Liver (tissue), 9 donors: ENCODE data around the gene RPP40. TPM values are rescaled to one million over a fixed set of nuclear protein-coding genes. Genes with fewer than 3 reads are reported as not detected.

Experiments
- DNase-seq: peaks from one replicate; pipeline ENCODE4 v3.0.0-alpha.2; 2017; ENCODE audit warnings: low spot score
- H3K27ac ChIP-seq, 2 donors: one replicate each; pipeline ENCODE4 v1.7.0; 2013; ENCODE audit warnings: inconsistent platforms in 2 of 2, low read length in 2 of 2, control low read depth in 1 of 2, low read depth in 1 of 2, mild to moderate bottlenecking in 1 of 2
- H3K27me3 ChIP-seq, 4 donors: one replicate each; pipeline versions ENCODE4 v1.6.1 to v1.7.0; 2013; ENCODE audit warnings: low read length in 3 of 4, inconsistent platforms in 1 of 4, mild to moderate bottlenecking in 1 of 4, moderate library complexity in 1 of 4; ENCODE audit not compliant: control insufficient read depth in 4 of 4, insufficient read depth in 4 of 4
- H3K36me3 ChIP-seq, 4 donors: one replicate each; pipeline versions ENCODE4 v1.6.1 to v1.7.0; 2013; ENCODE audit warnings: low read length in 3 of 4, mild to moderate bottlenecking in 3 of 4, low read depth in 1 of 4, moderate library complexity in 1 of 4; ENCODE audit not compliant: control insufficient read depth in 4 of 4, insufficient read depth in 3 of 4
- H3K4me1 ChIP-seq, 4 donors: one replicate each; pipeline versions ENCODE4 v1.6.1 to v1.7.0; 2013; ENCODE audit warnings: low read length in 3 of 4, mild to moderate bottlenecking in 3 of 4, moderate library complexity in 1 of 4; ENCODE audit not compliant: control insufficient read depth in 4 of 4, insufficient read depth in 4 of 4
- H3K4me3 ChIP-seq, 3 donors: one replicate each; pipeline versions ENCODE4 v1.6.1 to v1.7.0; 2013; ENCODE audit warnings: low read length in 3 of 3, control low read depth in 1 of 3, low read depth in 1 of 3, mild to moderate bottlenecking in 1 of 3
- H3K9ac ChIP-seq, 2 donors: one replicate each; pipeline ENCODE4 v1.7.0; 2013; ENCODE audit warnings: low read length in 2 of 2, mild to moderate bottlenecking in 2 of 2, moderate library complexity in 2 of 2, control low read depth in 1 of 2, low read depth in 1 of 2
- H3K9me3 ChIP-seq, 4 donors: one replicate each; pipeline versions ENCODE4 v1.6.1 to v1.7.0; 2013; ENCODE audit warnings: low read length in 3 of 4; ENCODE audit not compliant: control insufficient read depth in 4 of 4
- ATF3 ChIP-seq: IDR thresholded peaks from 2 replicates; pipeline ENCODE4 v1.6.1; 2016; ENCODE audit warnings: antibody characterized with exemption
- CTCF ChIP-seq: fragments of 150-350 bp; IDR thresholded peaks from 2 replicates; pipeline ENCODE4 v1.5.1; 2017; ENCODE audit warnings: improper control_type of control experiment, low read depth, low read length; ENCODE audit not compliant: missing input control
- EGR1 ChIP-seq, 2 donors: IDR thresholded peaks; 2 replicates each; pipeline ENCODE4 v1.6.1; 2016 to 2018; ENCODE audit warnings: antibody characterized with exemption in 2 of 2, low read depth in 2 of 2
- FOXA2 ChIP-seq: IDR thresholded peaks from 2 replicates; pipeline ENCODE4 v1.6.1; 2016; ENCODE audit warnings: antibody characterized with exemption
- GABPA ChIP-seq, 2 donors: IDR thresholded peaks in 1 of 2; conservative IDR thresholded peaks in 1 of 2; 2 replicates each; pipeline ENCODE4 v1.6.1; 2016; ENCODE audit warnings: antibody characterized with exemption in 2 of 2, mild to moderate bottlenecking in 1 of 2, moderate library complexity in 1 of 2
- HNF4A ChIP-seq, 2 donors: conservative IDR thresholded peaks; 2 replicates each; pipeline ENCODE4 v1.6.1; 2016; ENCODE audit warnings: antibody characterized with exemption in 2 of 2, mild to moderate bottlenecking in 2 of 2
- NR2F2 ChIP-seq: IDR thresholded peaks from 2 replicates; pipeline ENCODE4 v1.6.1; 2016; ENCODE audit warnings: antibody characterized with exemption
- RAD21 ChIP-seq, 2 donors: IDR thresholded peaks; 2 replicates each; pipeline ENCODE4 v1.6.1; 2016; ENCODE audit warnings: antibody characterized with exemption in 2 of 2, mild to moderate bottlenecking in 2 of 2
- REST ChIP-seq: IDR thresholded peaks from 2 replicates; pipeline ENCODE4 v1.6.1; 2016; ENCODE audit warnings: antibody characterized with exemption, mild to moderate bottlenecking
- SP1 ChIP-seq: IDR thresholded peaks from 2 replicates; pipeline ENCODE4 v1.6.1; 2018; ENCODE audit warnings: antibody characterized with exemption, mild to moderate bottlenecking
- TAF1 ChIP-seq: conservative IDR thresholded peaks from 2 replicates; pipeline ENCODE4 v1.6.1; 2016; ENCODE audit warnings: antibody characterized with exemption, mild to moderate bottlenecking
- YY1 ChIP-seq: IDR thresholded peaks from 2 replicates; pipeline ENCODE4 v1.6.1; 2016; ENCODE audit warnings: antibody characterized with exemption, mild to moderate bottlenecking
- ZBTB33 ChIP-seq: IDR thresholded peaks from 2 replicates; pipeline ENCODE4 v1.6.1; 2016; ENCODE audit warnings: antibody characterized with exemption
- WGBS: extraction: QIAGEN DNeasy Blood & Tissue Kit; methylation state at CpG from one replicate; pipeline ENCODE4 v1.1.7; 2013; 5-methylcytosine and 5-hydroxymethylcytosine counted together
- polyA plus RNA-seq, 2 donors: library from polyadenylated mRNA; stranded (reverse) in 1 of 2; unstranded in 1 of 2; fragments of 200-250 nt in 1 of 2; fragments of >200 nt in 1 of 2; fragmentation: Nextera tagmentation in 1 of 2; extraction: Ambion mirVana in 1 of 2; gene quantifications; one replicate each; pipeline versions ENCODE4 v1.2.1 to v1.2.3, GENCODE V29; 2013 to 2015
- total RNA-seq, 2 donors: library from RNA; depleted of rRNA; stranded (reverse); fragments of >200 nt; gene quantifications; one replicate each; pipeline ENCODE4 v1.2.3, GENCODE V29; 2014
- TF ChIP-seq, protein P1 (sequence below): IDR thresholded peaks from 2 replicates; pipeline ENCODE4 v1.6.1; 2016; ENCODE audit warnings: antibody characterized with exemption
- donor health status: healthy.
- donor health status: healthy.
- donor health status: healthy.
- donor health status: healthy.
- donor health status: healthy.

Gene RPP40
- total and polyA plus RNA-seq, 4 donors = 5.4 to 9.5 (median 8.9) TPM

DNA sequence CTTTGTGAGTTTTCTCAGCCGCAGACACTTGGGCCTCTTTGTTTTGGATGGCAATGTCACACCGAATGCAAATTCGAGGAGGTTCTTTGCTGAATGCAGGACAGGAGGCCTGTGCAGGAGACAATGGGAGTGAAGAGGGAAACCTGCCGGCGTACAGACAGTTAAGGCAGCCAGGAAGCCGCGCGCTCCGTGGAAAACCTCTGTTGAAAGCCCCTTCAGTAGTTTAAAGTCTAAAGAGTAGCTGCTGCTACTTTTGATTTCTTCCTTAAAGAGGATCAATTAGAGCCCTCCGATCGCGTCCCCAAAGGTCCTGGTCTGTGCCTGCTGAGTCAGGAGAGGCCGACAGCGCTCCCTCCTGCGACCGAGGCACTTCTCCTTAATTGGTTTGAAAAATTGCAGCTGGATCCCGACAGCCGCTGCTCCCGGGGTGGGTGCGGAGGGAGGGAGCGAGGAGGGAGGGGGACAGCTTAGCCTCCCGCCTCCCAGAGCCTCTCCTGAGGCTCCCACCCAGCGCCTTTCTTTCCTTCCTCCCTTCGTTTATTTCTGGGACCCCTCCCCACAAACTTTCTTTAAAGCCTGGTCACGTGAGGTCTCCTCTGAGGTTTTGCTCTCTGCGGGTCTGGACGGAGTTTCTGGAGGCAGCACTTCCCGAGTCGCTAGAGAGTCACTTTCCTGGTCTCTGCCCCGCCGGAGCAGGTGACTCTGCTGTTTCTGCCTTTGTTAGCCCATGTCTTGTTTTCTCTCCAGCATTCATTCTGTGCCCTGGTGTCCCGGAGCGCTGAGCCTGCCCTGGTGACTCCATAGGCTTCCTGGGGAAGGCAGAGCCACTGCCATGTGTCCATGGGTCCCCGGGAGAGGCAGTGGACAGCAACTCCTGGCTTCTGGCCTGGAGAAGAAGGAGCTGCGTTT lies 22.3 kb upstream of the RPP40 start:
- Histone ChIP-seq H3K27ac (peak overlapping the region in 1 of 2 donors; percentile 23), H3K4me3 (peak overlapping the region; percentile 49 to 66 (median 54)), H3K4me1 (peaks cover 0 to 10% (median 3%) of the 10 kb centered on the region in 4 donors), H3K9me3 (no peaks in the 10 kb centered on the region), H3K9ac (peak overlapping the region; percentile 41 to 60), H3K36me3 (no peaks in the 10 kb centered on the region), H3K27me3 (no peaks in the 10 kb centered on the region)
- 7% methylated on average over 35 of the region's 35 CpGs for WGBS
- TF ChIP-seq EGR1 (IDR thresholded peaks at IDR 0.05; ENCODE audit: low read depth in 2 of 2) (no peak), YY1 (peak; percentile 54), ZBTB33 (no peak), GABPA (IDR thresholded peaks at IDR 0.05 in 1 of 2, conservative IDR thresholded peaks at IDR 0.05 in 1 of 2) (no peak), REST (peak; percentile 90), ATF3 (no peak), TAF1 (no peak), RAD21 (IDR thresholded peaks at IDR 0.05) (peak in 1 of 2 donors; percentile 19), CTCF (no peak), SP1 (no peak), NR2F2 (no peak), FOXA2 (no peak)
- peak; percentile 52 for DNase-seq

DNA sequence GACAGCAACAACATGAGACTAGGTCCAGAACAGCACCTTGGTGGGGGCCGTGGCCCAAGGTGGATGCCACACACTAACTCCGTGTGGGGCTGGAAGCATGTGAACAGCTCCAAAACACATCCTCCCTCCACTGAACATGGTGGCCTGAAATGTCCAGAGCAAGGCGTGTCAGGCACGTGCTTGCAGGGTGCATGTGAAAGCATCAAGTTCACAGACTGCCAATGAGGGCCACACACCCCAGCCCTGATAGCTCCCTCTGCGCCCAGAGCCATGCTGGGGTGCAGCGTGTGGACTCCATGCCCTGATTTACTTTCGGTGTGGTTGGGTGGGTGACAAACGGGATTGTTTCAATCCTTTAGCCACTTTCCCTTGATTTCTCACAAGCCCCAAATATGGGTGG lies 20.1 kb upstream of the RPP40 start:
- peaks cover 0 to 10% (median 3%) of the 10 kb centered on the region in 4 donors for H3K4me1 ChIP-seq
- H3K9me3 ChIP-seq = no peaks in the 10 kb centered on the region
- H3K27me3 ChIP-seq = no peaks in the 10 kb centered on the region
- WGBS = 98% methylated on average over 8 of the region's 8 CpGs
- H3K9ac ChIP-seq = no peak overlapping the region
- H3K4me3 ChIP-seq = no peak overlapping the region
- no peak for DNase-seq
- no peaks in the 10 kb centered on the region for H3K36me3 ChIP-seq
- no peak overlapping the region for H3K27ac ChIP-seq
- no peak for TF ChIP-seq ZBTB33
- no peak for TF ChIP-seq REST
- TF ChIP-seq YY1 = no peak
- TF ChIP-seq NR2F2 = no peak
- no peak for TF ChIP-seq SP1
- no peak for TF ChIP-seq HNF4A (conservative IDR thresholded peaks at IDR 0.05)
- TF ChIP-seq, protein P1, sequence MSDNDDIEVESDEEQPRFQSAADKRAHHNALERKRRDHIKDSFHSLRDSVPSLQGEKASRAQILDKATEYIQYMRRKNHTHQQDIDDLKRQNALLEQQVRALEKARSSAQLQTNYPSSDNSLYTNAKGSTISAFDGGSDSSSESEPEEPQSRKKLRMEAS = no peak
- no peak for TF ChIP-seq TAF1
- TF ChIP-seq RAD21 (IDR thresholded peaks at IDR 0.05) = no peak
